Fibroblast of gingiva (primary cell): ENCODE results near the gene MAN2A2.

Experiments
- DNase-seq: peaks from one replicate; pipeline ENCODE4 v3.0.0-alpha.2; 2011; ENCODE audit warnings: low read depth

MAN2A2 gene

GRCh38 chr15:90967206-90967605, 64.1 kb downstream of the MAN2A2 start:
- DNase-seq: no peak

GRCh38 chr15:90968434-90968833, 65.3 kb downstream of the MAN2A2 start:
- DNase-seq: no peak

- DNase-seq: no peak
Measured at GRCh38 chr15:90970274-90970673, 67.2 kb downstream of the MAN2A2 start.

- no peak for DNase-seq
Measured at GRCh38 chr15:90972133-90972532, 69.0 kb downstream of the MAN2A2 start.
